Neural cell (in vitro differentiated cells): ENCODE measurements around the gene CLTCL1. TPM values are rescaled to one million over a fixed set of nuclear protein-coding genes. Genes with fewer than 3 reads are reported as not detected.

ENCODE experiments used
- H2AFZ ChIP-seq: fragments of 200-600, 300-800 bp; sonication (generic), shearing (Covaris generic); 2 replicates; pipeline ENCODE4 v1.6.0; 2014; ENCODE audit warnings: low read depth, mild to moderate bottlenecking, antibody characterized with exemption, low read length, moderate library complexity
- H3F3A ChIP-seq: fragments of 200-600 bp; shearing (Covaris generic); 2 replicates; pipeline ENCODE4 v1.6.1; 2016; ENCODE audit warnings: mild to moderate bottlenecking, moderate library complexity, mixed read lengths, antibody characterized with exemption, low read length; ENCODE audit not compliant: insufficient read depth, poor library complexity, severe bottlenecking
- H3K27ac ChIP-seq: fragments of 200-600, 300-800 bp; sonication (generic), shearing (Covaris generic); 2 replicates; pipeline ENCODE4 v1.5.1; 2014; ENCODE audit warnings: mild to moderate bottlenecking, low read length, moderate library complexity
- H3K27me3 ChIP-seq: fragments of 300-800, 200-600 bp; sonication (generic), shearing (Covaris generic); 2 replicates; pipeline ENCODE4 v1.6.0; 2014; ENCODE audit warnings: mild to moderate bottlenecking, low read depth, low read length, moderate library complexity; ENCODE audit not compliant: insufficient read depth
- H3K36me3 ChIP-seq: fragments of 300-800, 200-600 bp; sonication (generic), shearing (Covaris generic); 2 replicates; pipeline ENCODE4 v1.5.1; 2014; ENCODE audit warnings: mild to moderate bottlenecking, antibody characterized with exemption, low read length, moderate library complexity; ENCODE audit not compliant: insufficient read depth
- H3K4me2 ChIP-seq: fragments of 300-800, 200-600 bp; sonication (generic), shearing (Covaris generic); 2 replicates; pipeline ENCODE4 v1.6.0; 2014; ENCODE audit warnings: mild to moderate bottlenecking, low read length
- H3K4me3 ChIP-seq: fragments of 300-800, 200-600 bp; sonication (generic), shearing (Covaris generic); 2 replicates; pipeline ENCODE4 v1.5.1; 2014; ENCODE audit warnings: mild to moderate bottlenecking, low read length, moderate library complexity
- H3K79me2 ChIP-seq: fragments of 200-600 bp; shearing (Covaris generic); replicated peaks from 2 replicates; pipeline ENCODE4 v1.6.0; 2014; ENCODE audit warnings: mild to moderate bottlenecking, low read length, moderate library complexity; ENCODE audit not compliant: insufficient read depth
- H3K9ac ChIP-seq: fragments of 300-800, 200-600 bp; sonication (generic), shearing (Covaris generic); 2 replicates; pipeline ENCODE4 v1.6.1; 2016; ENCODE audit warnings: mild to moderate bottlenecking, low read length, mixed read lengths
- H3K9me2 ChIP-seq: fragments of 200-600 bp; shearing (Covaris generic); 2 replicates; pipeline ENCODE4 v1.6.1; 2016; ENCODE audit warnings: mild to moderate bottlenecking, low read length, mixed read lengths; ENCODE audit not compliant: insufficient read depth
- H3K9me3 ChIP-seq: fragments of 200-600, 300-800 bp; sonication (generic), shearing (Covaris generic); 2 replicates; pipeline ENCODE4 v1.6.1; 2016; ENCODE audit warnings: mild to moderate bottlenecking, mixed run types, low read length, moderate library complexity, mixed read lengths
- H4K20me1 ChIP-seq: fragments of 200-600 bp; shearing (Covaris generic); 2 replicates; pipeline ENCODE4 v1.6.1; 2016; ENCODE audit warnings: mild to moderate bottlenecking, mixed run types; ENCODE audit not compliant: insufficient read depth
- CTCF ChIP-seq: fragments of 450-650 bp; IDR thresholded peaks from 2 replicates; pipeline ENCODE4 v1.5.1; 2014; ENCODE audit warnings: antibody characterized with exemption, mild to moderate bottlenecking, moderate library complexity; ENCODE audit not compliant: poor library complexity, severe bottlenecking
- EP300 ChIP-seq: fragments of 450-650 bp; conservative IDR thresholded peaks from 2 replicates; pipeline ENCODE4 v1.6.1; 2014; ENCODE audit warnings: antibody characterized with exemption, mild to moderate bottlenecking, moderate library complexity; ENCODE audit not compliant: poor library complexity, severe bottlenecking
- EZH2 ChIP-seq: fragments of 200-600, 300-800 bp; shearing (Covaris generic), sonication (generic); IDR thresholded peaks from 2 replicates; pipeline ENCODE4 v1.6.1; 2014; ENCODE audit warnings: antibody characterized with exemption, low read length, borderline replicate concordance, mild to moderate bottlenecking; ENCODE audit not compliant: insufficient read depth, poor library complexity, severe bottlenecking
- MXI1 ChIP-seq: fragments of 450-650 bp; conservative IDR thresholded peaks from 2 replicates; pipeline ENCODE4 v1.6.1; 2014; ENCODE audit warnings: antibody characterized with exemption, mild to moderate bottlenecking; ENCODE audit not compliant: poor library complexity, severe bottlenecking
- POLR2AphosphoS5 ChIP-seq: IDR thresholded peaks from 2 replicates; pipeline ENCODE4 v1.6.1; 2012
- RAD21 ChIP-seq: fragments of 450-650 bp; conservative IDR thresholded peaks from 2 replicates; pipeline ENCODE4 v1.6.1; 2014; ENCODE audit warnings: antibody characterized with exemption, mild to moderate bottlenecking, moderate library complexity
- REST ChIP-seq: IDR thresholded peaks from 2 replicates; pipeline ENCODE4 v1.6.1; 2012; ENCODE audit warnings: borderline replicate concordance
- SMC3 ChIP-seq: fragments of 450-650 bp; conservative IDR thresholded peaks from 2 replicates; pipeline ENCODE4 v1.6.1; 2014; ENCODE audit warnings: antibody characterized with exemption, mild to moderate bottlenecking, moderate library complexity; ENCODE audit not compliant: poor library complexity
- TAF1 ChIP-seq: IDR thresholded peaks from 2 replicates; pipeline ENCODE4 v1.6.1; 2012; ENCODE audit warnings: low read depth
- polyA plus RNA-seq: library from polyadenylated mRNA; depleted of rRNA; stranded (reverse); fragments of >200 nt; gene quantifications from 2 replicates; pipeline ENCODE4 v1.2.3, GENCODE V29; 2014

The CLTCL1 gene
- polyA plus RNA-seq, 1 donor from 2014 or later: 7.8 TPM

- Histone ChIP-seq H3K4me3 (no peak overlapping the region), H3K9me2 (no peaks in the 10 kb centered on the region), H3K27me3 (no peaks in the 10 kb centered on the region), H3K4me2 (no peak overlapping the region), H3K79me2 (peaks cover 4% of the 10 kb centered on the region), H3K9me3 (no peaks in the 10 kb centered on the region), H2AFZ (no peak overlapping the region), H4K20me1 (no peaks in the 10 kb centered on the region), H3F3A (no peaks in the 10 kb centered on the region), H3K9ac (no peak overlapping the region), H3K36me3 (no peaks in the 10 kb centered on the region), H3K27ac (no peak overlapping the region)
- no peak for TF ChIP-seq TAF1
- no peak for TF ChIP-seq REST
- no peak for TF ChIP-seq RAD21
- TF ChIP-seq POLR2AphosphoS5: no peak
- TF ChIP-seq EP300: no peak
- no peak for TF ChIP-seq CTCF
- TF ChIP-seq SMC3: no peak
Measured at GRCh38 chr22:19139001-19139356, 152.5 kb downstream of the CLTCL1 start.

- H3K79me2 ChIP-seq: no peaks in the 10 kb centered on the region
- no peak overlapping the region for H3K4me2 ChIP-seq
- H3K4me3 ChIP-seq: no peak overlapping the region
- H3K9me3 ChIP-seq: no peaks in the 10 kb centered on the region
- no peak overlapping the region for H3K9ac ChIP-seq
- H2AFZ ChIP-seq: no peak overlapping the region
- H3K36me3 ChIP-seq: no peaks in the 10 kb centered on the region
- no peaks in the 10 kb centered on the region for H3K27me3 ChIP-seq
- H3K9me2 ChIP-seq: no peaks in the 10 kb centered on the region
- no peak overlapping the region for H3K27ac ChIP-seq
- no peak for TF ChIP-seq POLR2AphosphoS5
- no peak for TF ChIP-seq TAF1
- no peak for TF ChIP-seq EP300
- no peak for TF ChIP-seq SMC3
- no peak for TF ChIP-seq MXI1
- TF ChIP-seq CTCF: no peak
- TF ChIP-seq RAD21: no peak
- no peak for TF ChIP-seq EZH2
- no peak for TF ChIP-seq REST
- H4K20me1 ChIP-seq: no peaks in the 10 kb centered on the region
- H3F3A ChIP-seq: no peaks in the 10 kb centered on the region
Measured at GRCh38 chr22:19138217-19139000, 153.1 kb downstream of the CLTCL1 start.
